Trophoblast cell (in vitro differentiated cells and primary cell): Measurements from ENCODE around the gene ASIC3.

Experiments used
- DNase-seq, 2 donors: peaks; one replicate each; pipeline ENCODE4 v3.0.0-alpha.2; 2016
- H2AFZ ChIP-seq: 2 replicates; pipeline ENCODE4 v1.6.1; 2013; ENCODE audit warnings: low read length, moderate library complexity, mild to moderate bottlenecking; ENCODE audit not compliant: insufficient read depth, poor library complexity
- H2AK5ac ChIP-seq: 2 replicates; pipeline ENCODE4 v1.6.1; 2013; ENCODE audit warnings: mild to moderate bottlenecking, low read length
- H2BK120ac ChIP-seq: 2 replicates; pipeline ENCODE4 v1.6.1; 2013; ENCODE audit warnings: low read length, mild to moderate bottlenecking, moderate library complexity; ENCODE audit not compliant: insufficient read depth, poor library complexity
- H2BK12ac ChIP-seq: 2 replicates; pipeline ENCODE4 v1.6.1; 2013; ENCODE audit warnings: mild to moderate bottlenecking, low read length, moderate library complexity
- H2BK5ac ChIP-seq: 2 replicates; pipeline ENCODE4 v1.6.1; 2013; ENCODE audit warnings: low read length, low read depth, moderate library complexity, mild to moderate bottlenecking; ENCODE audit not compliant: poor library complexity
- H3K14ac ChIP-seq: 2 replicates; pipeline ENCODE4 v1.6.1; 2013; ENCODE audit warnings: mild to moderate bottlenecking, low read length
- H3K18ac ChIP-seq: 2 replicates; pipeline ENCODE4 v1.6.1; 2013; ENCODE audit warnings: mild to moderate bottlenecking, low read length
- H3K23ac ChIP-seq: 2 replicates; pipeline ENCODE4 v1.6.1; 2013; ENCODE audit warnings: low read length
- H3K27ac ChIP-seq: 2 replicates; pipeline ENCODE4 v1.5.1; 2013; ENCODE audit warnings: low read depth, mild to moderate bottlenecking, inconsistent platforms, low read length, moderate library complexity
- H3K27me3 ChIP-seq: 2 replicates; pipeline ENCODE4 v1.6.1; 2013; ENCODE audit warnings: inconsistent platforms, mild to moderate bottlenecking, low read length, moderate library complexity; ENCODE audit not compliant: insufficient read depth
- H3K36me3 ChIP-seq, 2 experiments: 1 replicate in 1 of 2; 2 replicates in 1 of 2; pipeline ENCODE4 v1.6.1; 2013; ENCODE audit warnings: low read length in 2 of 2, mild to moderate bottlenecking in 2 of 2, moderate library complexity in 1 of 2; ENCODE audit not compliant: insufficient read depth in 2 of 2, control insufficient read depth in 1 of 2
- H3K4ac ChIP-seq: 2 replicates; pipeline ENCODE4 v1.6.1; 2013; ENCODE audit warnings: low read depth, mild to moderate bottlenecking, low read length, moderate library complexity
- H3K4me1 ChIP-seq, 2 experiments: 1 replicate in 1 of 2; 2 replicates in 1 of 2; pipeline ENCODE4 v1.6.1; 2013; ENCODE audit warnings: low read length in 2 of 2, mild to moderate bottlenecking in 2 of 2, moderate library complexity in 1 of 2; ENCODE audit not compliant: insufficient read depth in 2 of 2, control insufficient read depth in 1 of 2
- H3K4me2 ChIP-seq: 2 replicates; pipeline ENCODE4 v1.6.1; 2013; ENCODE audit warnings: inconsistent platforms, mild to moderate bottlenecking, low read length, moderate library complexity
- H3K4me3 ChIP-seq: 2 replicates; pipeline ENCODE4 v1.5.1; 2013; ENCODE audit warnings: mild to moderate bottlenecking, low read depth, low read length, inconsistent platforms
- H3K79me1 ChIP-seq: one replicate; pipeline ENCODE4 v1.6.1; 2013; ENCODE audit warnings: low read length
- H3K79me2 ChIP-seq: 2 replicates; pipeline ENCODE4 v1.6.1; 2013; ENCODE audit warnings: low read length, mild to moderate bottlenecking; ENCODE audit not compliant: control insufficient read depth, insufficient read depth, poor library complexity
- H3K9ac ChIP-seq: 2 replicates; pipeline ENCODE4 v1.6.1; 2013; ENCODE audit warnings: mild to moderate bottlenecking, low read length
- H3K9me3 ChIP-seq: 2 replicates; pipeline ENCODE4 v1.6.1; 2013; ENCODE audit warnings: low read depth, mild to moderate bottlenecking, control low read depth, inconsistent platforms, low read length; ENCODE audit not compliant: insufficient read depth
- H4K12ac ChIP-seq: 2 replicates; pipeline ENCODE4 v1.6.1; 2013; ENCODE audit warnings: low read depth, mild to moderate bottlenecking, low read length, moderate library complexity
- H4K8ac ChIP-seq: 2 replicates; pipeline ENCODE4 v1.6.1; 2013; ENCODE audit warnings: low read depth, mild to moderate bottlenecking, low read length, moderate library complexity
- H4K91ac ChIP-seq: one replicate; pipeline ENCODE4 v1.6.1; 2013; ENCODE audit warnings: low read depth, mild to moderate bottlenecking, low read length, moderate library complexity
- WGBS: extraction: QIAGEN DNeasy Blood & Tissue Kit; methylation state at CpG from one replicate; pipeline ENCODE4 v1.1.7; 2013; ENCODE audit warnings: missing lambda C conversion rate; ENCODE audit not compliant: insufficient read length, insufficient coverage; ENCODE audit errors: extremely low coverage; 5-methylcytosine and 5-hydroxymethylcytosine counted together

ASIC3 gene

GRCh38 chr7:151020231-151020630, 28.1 kb upstream of the ASIC3 start:
- Histone ChIP-seq H3K4ac (no peak overlapping the region), H2BK120ac (no peak overlapping the region), H3K36me3 (no peaks in the 10 kb centered on the region), H3K23ac (no peak overlapping the region), H3K79me2 (no peaks in the 10 kb centered on the region), H3K4me1 (peaks cover 18 to 27% of the 10 kb centered on the region in 2 experiments), H3K27me3 (peaks cover 15% of the 10 kb centered on the region), H3K18ac (no peak overlapping the region), H2AK5ac (peak overlapping the region; percentile 13), H2BK5ac (no peak overlapping the region), H2BK12ac (no peak overlapping the region), H3K4me3 (no peak overlapping the region), H3K9me3 (no peaks in the 10 kb centered on the region), H3K27ac (no peak overlapping the region), H3K14ac (peak overlapping the region; percentile 13), H3K79me1 (peaks cover 5% of the 10 kb centered on the region), H4K91ac (peak overlapping the region; percentile 25), H4K8ac (no peak overlapping the region), H3K4me2 (no peak overlapping the region), H3K9ac (no peak overlapping the region), H2AFZ (no peak overlapping the region), H4K12ac (no peak overlapping the region)
- no peak for DNase-seq
- WGBS: no CpG with 5 or more reads among the region's 7 CpGs

GRCh38 chr7:151023232-151023631, 25.1 kb upstream of the ASIC3 start:
- no peak overlapping the region for H3K27ac ChIP-seq
- peak overlapping the region; percentile 61 for H2BK12ac ChIP-seq
- peak overlapping the region; percentile 3 for H2AK5ac ChIP-seq
- no peak overlapping the region for H3K4me3 ChIP-seq
- H4K12ac ChIP-seq: no peak overlapping the region
- peak overlapping the region; percentile 6 for H3K14ac ChIP-seq
- H2BK120ac ChIP-seq: no peak overlapping the region
- H3K4me1 ChIP-seq: peaks cover 34 to 43% of the 10 kb centered on the region in 2 experiments
- H3K18ac ChIP-seq: peak overlapping the region; percentile 8
- H2AFZ ChIP-seq: no peak overlapping the region
- DNase-seq: no peak
- H3K36me3 ChIP-seq: no peaks in the 10 kb centered on the region
- no peaks in the 10 kb centered on the region for H3K79me2 ChIP-seq
- peak overlapping the region; percentile 87 for H4K91ac ChIP-seq
- no peak overlapping the region for H4K8ac ChIP-seq
- no peak overlapping the region for H2BK5ac ChIP-seq
- no peak overlapping the region for H3K23ac ChIP-seq
- no peak overlapping the region for H3K4ac ChIP-seq
- peaks cover 15% of the 10 kb centered on the region for H3K27me3 ChIP-seq
- no CpG with 5 or more reads among the region's 10 CpGs for WGBS
- peaks cover 22% of the 10 kb centered on the region for H3K79me1 ChIP-seq
- no peak overlapping the region for H3K4me2 ChIP-seq
- no peak overlapping the region for H3K9ac ChIP-seq
- H3K9me3 ChIP-seq: no peaks in the 10 kb centered on the region

- H3K18ac ChIP-seq: peak within 1 kb of the TSS; percentile 38
- H3K36me3 ChIP-seq: no peaks in the 10 kb centered on the region
- peak within 1 kb of the TSS; percentile 75 for H3K14ac ChIP-seq
- peaks cover 2% of the 10 kb centered on the region for H3K27me3 ChIP-seq
- peaks cover 22 to 30% of the 10 kb centered on the region in 2 experiments for H3K4me1 ChIP-seq
- H4K91ac ChIP-seq: peak within 1 kb of the TSS; percentile 87
- peaks cover 29% of the 10 kb centered on the region for H3K79me1 ChIP-seq
- no CpG with 5 or more reads among the region's 4 CpGs for WGBS
- H2BK120ac ChIP-seq: peak within 1 kb of the TSS; percentile 60
- H3K23ac ChIP-seq: no peak within 1 kb of the TSS
- peaks cover 2% of the 10 kb centered on the region for H3K79me2 ChIP-seq
- H3K4me2 ChIP-seq: no peak within 1 kb of the TSS
- DNase-seq: peak; percentile 97 to 98
- no peak within 1 kb of the TSS for H4K12ac ChIP-seq
- H2AK5ac ChIP-seq: peak within 1 kb of the TSS; percentile 69
- H3K4ac ChIP-seq: peak within 1 kb of the TSS; percentile 35
- no peak within 1 kb of the TSS for H2BK5ac ChIP-seq
- H3K9ac ChIP-seq: no peak within 1 kb of the TSS
- H2AFZ ChIP-seq: no peak within 1 kb of the TSS
- H2BK12ac ChIP-seq: peak within 1 kb of the TSS; percentile 65
- H3K9me3 ChIP-seq: no peaks in the 10 kb centered on the region
- H3K4me3 ChIP-seq: peak within 1 kb of the TSS; percentile 34
- H4K8ac ChIP-seq: no peak within 1 kb of the TSS
- H3K27ac ChIP-seq: peak within 1 kb of the TSS; percentile 24
These were observed 23.8 kb upstream of the ASIC3 start, which contains the start of gene ATG9B for GRCh38 chr7:151024435-151025056. ATG9B (minus strand) TSS chr7:151024494; CDS start chr7:151024423, 71 bp downstream.

- Histone ChIP-seq H3K36me3 (no peaks in the 10 kb centered on the region), H3K27me3 (no peaks in the 10 kb centered on the region), H3K18ac (peak overlapping the region; percentile 5), H4K12ac (no peak overlapping the region), H3K9ac (no peak overlapping the region), H3K79me1 (peaks cover 27% of the 10 kb centered on the region), H4K91ac (peak overlapping the region; percentile 17), H3K4me2 (peak overlapping the region; percentile 29), H2AFZ (no peak overlapping the region), H3K27ac (peak overlapping the region; percentile 91), H3K79me2 (peaks cover 2% of the 10 kb centered on the region), H3K4me1 (peaks cover 17 to 22% of the 10 kb centered on the region in 2 experiments), H3K4me3 (no peak overlapping the region), H3K14ac (peak overlapping the region; percentile 18), H2BK12ac (peak overlapping the region; percentile 54), H4K8ac (peak overlapping the region; percentile 12), H3K4ac (no peak overlapping the region), H2BK120ac (peak overlapping the region; percentile 7), H3K23ac (no peak overlapping the region), H2BK5ac (peak overlapping the region; percentile 4), H3K9me3 (no peaks in the 10 kb centered on the region), H2AK5ac (no peak overlapping the region)
- WGBS: no CpG with 5 or more reads among the region's 4 CpGs
- peak; percentile 96 to 97 for DNase-seq
These were observed 22.2 kb upstream of the ASIC3 start for GRCh38 chr7:151025924-151026671.
